Liver (tissue), 9 donors: ENCODE data around the gene NT5C2. TPM values are rescaled to one million over a fixed set of nuclear protein-coding genes. Genes with fewer than 3 reads are reported as not detected.
"Not testable (repeated sequence)": the region's sequence is repeated elsewhere in the genome, so short reads cannot be mapped to it uniquely, and the experiment has no call there.

Experiments
- DNase-seq: peaks from one replicate; pipeline ENCODE4 v3.0.0-alpha.2; 2017; ENCODE audit warnings: low spot score
- H3K27ac ChIP-seq, 2 donors: one replicate each; pipeline ENCODE4 v1.7.0; 2013; ENCODE audit warnings: inconsistent platforms in 2 of 2, low read length in 2 of 2, control low read depth in 1 of 2, low read depth in 1 of 2, mild to moderate bottlenecking in 1 of 2
- H3K27me3 ChIP-seq, 4 donors: one replicate each; pipeline versions ENCODE4 v1.6.1 to v1.7.0; 2013; ENCODE audit warnings: low read length in 3 of 4, inconsistent platforms in 1 of 4, mild to moderate bottlenecking in 1 of 4, moderate library complexity in 1 of 4; ENCODE audit not compliant: control insufficient read depth in 4 of 4, insufficient read depth in 4 of 4
- H3K36me3 ChIP-seq, 4 donors: one replicate each; pipeline versions ENCODE4 v1.6.1 to v1.7.0; 2013; ENCODE audit warnings: low read length in 3 of 4, mild to moderate bottlenecking in 3 of 4, low read depth in 1 of 4, moderate library complexity in 1 of 4; ENCODE audit not compliant: control insufficient read depth in 4 of 4, insufficient read depth in 3 of 4
- H3K4me1 ChIP-seq, 4 donors: one replicate each; pipeline versions ENCODE4 v1.6.1 to v1.7.0; 2013; ENCODE audit warnings: low read length in 3 of 4, mild to moderate bottlenecking in 3 of 4, moderate library complexity in 1 of 4; ENCODE audit not compliant: control insufficient read depth in 4 of 4, insufficient read depth in 4 of 4
- H3K4me3 ChIP-seq, 3 donors: one replicate each; pipeline versions ENCODE4 v1.6.1 to v1.7.0; 2013; ENCODE audit warnings: low read length in 3 of 3, control low read depth in 1 of 3, low read depth in 1 of 3, mild to moderate bottlenecking in 1 of 3
- H3K9ac ChIP-seq, 2 donors: one replicate each; pipeline ENCODE4 v1.7.0; 2013; ENCODE audit warnings: low read length in 2 of 2, mild to moderate bottlenecking in 2 of 2, moderate library complexity in 2 of 2, control low read depth in 1 of 2, low read depth in 1 of 2
- H3K9me3 ChIP-seq, 4 donors: one replicate each; pipeline versions ENCODE4 v1.6.1 to v1.7.0; 2013; ENCODE audit warnings: low read length in 3 of 4; ENCODE audit not compliant: control insufficient read depth in 4 of 4
- FOXA1 ChIP-seq: IDR thresholded peaks from 2 replicates; pipeline ENCODE4 v1.6.1; 2016; ENCODE audit warnings: antibody characterized with exemption
- FOXA2 ChIP-seq: IDR thresholded peaks from 2 replicates; pipeline ENCODE4 v1.6.1; 2016; ENCODE audit warnings: antibody characterized with exemption
- HNF4A ChIP-seq, 2 donors: conservative IDR thresholded peaks; 2 replicates each; pipeline ENCODE4 v1.6.1; 2016; ENCODE audit warnings: antibody characterized with exemption in 2 of 2, mild to moderate bottlenecking in 2 of 2
- HNF4G ChIP-seq: IDR thresholded peaks from 2 replicates; pipeline ENCODE4 v1.6.1; 2016; ENCODE audit warnings: antibody characterized with exemption
- JUND ChIP-seq, 2 donors: IDR thresholded peaks; 2 replicates each; pipeline ENCODE4 v1.6.1; 2016; ENCODE audit warnings: antibody characterized with exemption in 2 of 2
- NR2F2 ChIP-seq: IDR thresholded peaks from 2 replicates; pipeline ENCODE4 v1.6.1; 2016; ENCODE audit warnings: antibody characterized with exemption
- RAD21 ChIP-seq, 2 donors: IDR thresholded peaks; 2 replicates each; pipeline ENCODE4 v1.6.1; 2016; ENCODE audit warnings: antibody characterized with exemption in 2 of 2, mild to moderate bottlenecking in 2 of 2
- RXRA ChIP-seq, 2 donors: IDR thresholded peaks; 2 replicates each; pipeline ENCODE4 v1.6.1; 2017 to 2018; ENCODE audit warnings: antibody characterized with exemption in 2 of 2, mild to moderate bottlenecking in 1 of 2
- SP1 ChIP-seq: IDR thresholded peaks from 2 replicates; pipeline ENCODE4 v1.6.1; 2018; ENCODE audit warnings: antibody characterized with exemption, mild to moderate bottlenecking
- TAF1 ChIP-seq: conservative IDR thresholded peaks from 2 replicates; pipeline ENCODE4 v1.6.1; 2016; ENCODE audit warnings: antibody characterized with exemption, mild to moderate bottlenecking
- YY1 ChIP-seq: IDR thresholded peaks from 2 replicates; pipeline ENCODE4 v1.6.1; 2016; ENCODE audit warnings: antibody characterized with exemption, mild to moderate bottlenecking
- WGBS: extraction: QIAGEN DNeasy Blood & Tissue Kit; methylation state at CpG from one replicate; pipeline ENCODE4 v1.1.7; 2013; 5-methylcytosine and 5-hydroxymethylcytosine counted together
- polyA plus RNA-seq, 2 donors: library from polyadenylated mRNA; stranded (reverse) in 1 of 2; unstranded in 1 of 2; fragments of 200-250 nt in 1 of 2; fragments of >200 nt in 1 of 2; fragmentation: Nextera tagmentation in 1 of 2; extraction: Ambion mirVana in 1 of 2; gene quantifications; one replicate each; pipeline versions ENCODE4 v1.2.1 to v1.2.3, GENCODE V29; 2013 to 2015
- total RNA-seq, 2 donors: library from RNA; depleted of rRNA; stranded (reverse); fragments of >200 nt; gene quantifications; one replicate each; pipeline ENCODE4 v1.2.3, GENCODE V29; 2014
- TF ChIP-seq, protein P1 (sequence below): IDR thresholded peaks from 2 replicates; pipeline ENCODE4 v1.6.1; 2016; ENCODE audit warnings: antibody characterized with exemption
- TF ChIP-seq, protein P2 (sequence below): IDR thresholded peaks from 2 replicates; pipeline ENCODE4 v1.6.1; 2016; ENCODE audit warnings: antibody characterized with exemption
- TF ChIP-seq, protein P3 (sequence below): fragments of 150-350 bp; IDR thresholded peaks from 2 replicates; pipeline ENCODE4 v1.5.1; 2017; ENCODE audit warnings: improper control_type of control experiment, low read depth, low read length; ENCODE audit not compliant: missing input control
- donor health status: healthy.
- donor health status: healthy.
- donor health status: healthy.
- donor health status: healthy.
- donor health status: healthy.

The NT5C2 gene
- total and polyA plus RNA-seq, 4 donors, result 14.4 to 65.3 (median 33.0) TPM

DNA sequence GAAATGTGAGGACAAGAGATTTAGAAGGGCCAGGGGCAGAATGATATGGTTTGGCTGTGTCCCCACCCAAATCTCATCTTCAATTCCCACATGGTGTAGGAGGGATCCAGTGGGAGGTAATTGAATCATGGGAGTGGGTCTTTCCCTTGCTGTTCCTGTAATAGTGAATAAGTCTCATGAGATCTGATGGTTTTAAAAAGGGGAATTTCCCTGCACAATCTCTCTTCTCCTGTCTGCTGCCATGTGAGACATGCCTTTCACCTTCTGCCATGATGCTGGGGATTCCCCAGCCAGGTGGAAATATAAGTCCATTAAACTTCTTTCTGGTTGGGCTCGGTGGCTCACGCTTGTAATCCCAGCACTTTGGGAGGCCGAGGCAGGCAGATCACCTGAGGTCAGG is 57.9 kb downstream of the NT5C2 start:
- not testable (repeated sequence) for H3K4me1 ChIP-seq, H3K27me3 ChIP-seq, H3K27ac ChIP-seq, H3K9ac ChIP-seq, H3K4me3 ChIP-seq, H3K9me3 ChIP-seq, DNase-seq
- WGBS, result over 99% methylated on average over 3 of the region's 3 CpGs
- peaks cover 6 to 27% (median 10%) of the 10 kb centered on the region in 4 donors for H3K36me3 ChIP-seq

DNA sequence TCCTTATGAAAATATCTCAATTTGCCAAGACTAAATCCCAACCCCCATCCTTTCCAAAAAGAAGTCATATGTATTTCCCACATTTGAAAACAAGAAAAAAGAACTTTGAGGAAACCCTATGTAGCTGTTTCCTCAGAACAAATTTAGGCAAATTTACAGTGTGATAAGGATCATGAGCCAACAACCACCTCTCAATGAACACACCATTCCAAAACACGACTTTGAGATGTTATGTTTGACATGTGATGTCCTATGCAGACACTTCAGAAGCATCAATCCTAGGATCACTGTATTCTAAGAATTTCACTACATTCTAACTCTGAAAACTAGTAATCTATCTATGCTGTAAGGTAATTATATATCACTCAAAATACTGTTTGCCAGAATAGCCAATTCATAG is 62.2 kb downstream of the NT5C2 start:
- 53% methylated on average over 1 of the region's 1 CpG for WGBS
- Histone ChIP-seq H3K27me3 (no peaks in the 10 kb centered on the region), H3K4me3 (no peak overlapping the region), H3K4me1 (no peaks in the 10 kb centered on the region), H3K9me3 (no peaks in the 10 kb centered on the region), H3K9ac (no peak overlapping the region), H3K27ac (no peak overlapping the region), H3K36me3 (peaks cover 0 to 7% (median 4%) of the 10 kb centered on the region in 4 donors)
- TF ChIP-seq HNF4G, result no peak
- TF ChIP-seq, protein P1, sequence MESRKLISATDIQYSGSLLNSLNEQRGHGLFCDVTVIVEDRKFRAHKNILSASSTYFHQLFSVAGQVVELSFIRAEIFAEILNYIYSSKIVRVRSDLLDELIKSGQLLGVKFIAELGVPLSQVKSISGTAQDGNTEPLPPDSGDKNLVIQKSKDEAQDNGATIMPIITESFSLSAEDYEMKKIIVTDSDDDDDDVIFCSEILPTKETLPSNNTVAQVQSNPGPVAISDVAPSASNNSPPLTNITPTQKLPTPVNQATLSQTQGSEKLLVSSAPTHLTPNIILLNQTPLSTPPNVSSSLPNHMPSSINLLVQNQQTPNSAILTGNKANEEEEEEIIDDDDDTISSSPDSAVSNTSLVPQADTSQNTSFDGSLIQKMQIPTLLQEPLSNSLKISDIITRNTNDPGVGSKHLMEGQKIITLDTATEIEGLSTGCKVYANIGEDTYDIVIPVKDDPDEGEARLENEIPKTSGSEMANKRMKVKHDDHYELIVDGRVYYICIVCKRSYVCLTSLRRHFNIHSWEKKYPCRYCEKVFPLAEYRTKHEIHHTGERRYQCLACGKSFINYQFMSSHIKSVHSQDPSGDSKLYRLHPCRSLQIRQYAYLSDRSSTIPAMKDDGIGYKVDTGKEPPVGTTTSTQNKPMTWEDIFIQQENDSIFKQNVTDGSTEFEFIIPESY, result no peak
- TF ChIP-seq HNF4A (conservative IDR thresholded peaks at IDR 0.05), result no peak
- TF ChIP-seq JUND (IDR thresholded peaks at IDR 0.05), result no peak
- no peak for TF ChIP-seq TAF1
- TF ChIP-seq, protein P2, sequence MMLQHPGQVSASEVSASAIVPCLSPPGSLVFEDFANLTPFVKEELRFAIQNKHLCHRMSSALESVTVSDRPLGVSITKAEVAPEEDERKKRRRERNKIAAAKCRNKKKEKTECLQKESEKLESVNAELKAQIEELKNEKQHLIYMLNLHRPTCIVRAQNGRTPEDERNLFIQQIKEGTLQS, result no peak
- TF ChIP-seq SP1, result no peak
- TF ChIP-seq YY1, result no peak
- TF ChIP-seq RXRA (IDR thresholded peaks at IDR 0.05), result no peak
- TF ChIP-seq, protein P3, sequence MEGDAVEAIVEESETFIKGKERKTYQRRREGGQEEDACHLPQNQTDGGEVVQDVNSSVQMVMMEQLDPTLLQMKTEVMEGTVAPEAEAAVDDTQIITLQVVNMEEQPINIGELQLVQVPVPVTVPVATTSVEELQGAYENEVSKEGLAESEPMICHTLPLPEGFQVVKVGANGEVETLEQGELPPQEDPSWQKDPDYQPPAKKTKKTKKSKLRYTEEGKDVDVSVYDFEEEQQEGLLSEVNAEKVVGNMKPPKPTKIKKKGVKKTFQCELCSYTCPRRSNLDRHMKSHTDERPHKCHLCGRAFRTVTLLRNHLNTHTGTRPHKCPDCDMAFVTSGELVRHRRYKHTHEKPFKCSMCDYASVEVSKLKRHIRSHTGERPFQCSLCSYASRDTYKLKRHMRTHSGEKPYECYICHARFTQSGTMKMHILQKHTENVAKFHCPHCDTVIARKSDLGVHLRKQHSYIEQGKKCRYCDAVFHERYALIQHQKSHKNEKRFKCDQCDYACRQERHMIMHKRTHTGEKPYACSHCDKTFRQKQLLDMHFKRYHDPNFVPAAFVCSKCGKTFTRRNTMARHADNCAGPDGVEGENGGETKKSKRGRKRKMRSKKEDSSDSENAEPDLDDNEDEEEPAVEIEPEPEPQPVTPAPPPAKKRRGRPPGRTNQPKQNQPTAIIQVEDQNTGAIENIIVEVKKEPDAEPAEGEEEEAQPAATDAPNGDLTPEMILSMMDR, result no peak
- no peak for TF ChIP-seq NR2F2
- DNase-seq, result no peak

DNA sequence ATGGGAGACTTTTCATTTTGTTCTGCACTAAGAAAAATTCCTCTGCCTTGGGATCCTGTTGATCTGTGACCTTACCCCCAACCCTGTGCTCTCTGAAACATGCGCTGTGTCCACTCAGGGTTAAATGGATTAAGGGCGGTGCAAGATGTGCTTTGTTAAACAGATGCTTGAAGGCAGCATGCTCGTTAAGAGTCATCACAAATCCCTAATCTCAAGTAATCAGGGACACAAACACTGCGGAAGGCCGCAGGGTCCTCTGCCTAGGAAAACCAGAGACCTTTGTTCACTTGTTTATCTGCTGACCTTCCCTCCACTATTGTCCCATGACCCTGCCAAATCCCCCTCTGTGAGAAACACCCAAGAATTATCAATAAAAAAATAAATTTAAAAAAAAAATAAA is 62.9 kb downstream of the NT5C2 start:
- not testable (repeated sequence) for H3K27me3 ChIP-seq, H3K9me3 ChIP-seq, H3K4me3 ChIP-seq, H3K9ac ChIP-seq, H3K36me3 ChIP-seq, H3K4me1 ChIP-seq, H3K27ac ChIP-seq, DNase-seq
- 73% methylated on average over 4 of the region's 5 CpGs for WGBS

DNA sequence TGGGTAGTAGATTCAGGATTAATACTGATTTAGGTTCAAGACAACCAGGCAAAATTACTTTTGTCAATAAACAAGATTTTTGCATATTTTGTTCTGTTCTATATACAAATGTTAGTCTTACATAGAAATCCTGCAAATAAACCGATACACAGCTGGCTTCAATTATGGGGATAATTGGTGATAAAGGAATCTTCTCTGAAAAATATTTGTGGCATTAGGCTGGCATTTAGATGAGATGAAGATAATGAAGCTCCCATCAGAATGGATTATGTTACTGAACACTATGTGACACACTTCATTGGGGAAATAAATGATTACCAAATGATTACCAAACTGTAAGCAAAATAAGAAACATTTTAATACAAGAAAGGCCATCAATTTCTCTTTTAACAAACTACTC is 65.8 kb downstream of the NT5C2 start:
- peaks cover 0 to 5% (median 1%) of the 10 kb centered on the region in 4 donors for H3K36me3 ChIP-seq
- 97% methylated on average over 1 of the region's 1 CpG for WGBS
- no peak overlapping the region for H3K9ac ChIP-seq
- H3K4me1 ChIP-seq, result peaks cover 8 to 26% (median 19%) of the 10 kb centered on the region in 4 donors
- no peak for DNase-seq
- no peaks in the 10 kb centered on the region for H3K9me3 ChIP-seq
- TF ChIP-seq, protein P2, result no peak
- TF ChIP-seq FOXA2 (no peak), FOXA1 (no peak), RAD21 (IDR thresholded peaks at IDR 0.05) (no peak)
- no peaks in the 10 kb centered on the region for H3K27me3 ChIP-seq
- H3K4me3 ChIP-seq, result no peak overlapping the region
- no peak overlapping the region for H3K27ac ChIP-seq
